NCI-H446 (cell line): ENCODE data around the gene MAD1L1.
"Not testable (repeated sequence)": the region's sequence is repeated elsewhere in the genome, so short reads cannot be mapped to it uniquely, and the experiment has no call there.

Source experiments
- DNase-seq, 2 experiments: peaks; one replicate each; lab custom pipeline; 2025; lab: John Stamatoyannopoulos, UW

Gene MAD1L1

DNA sequence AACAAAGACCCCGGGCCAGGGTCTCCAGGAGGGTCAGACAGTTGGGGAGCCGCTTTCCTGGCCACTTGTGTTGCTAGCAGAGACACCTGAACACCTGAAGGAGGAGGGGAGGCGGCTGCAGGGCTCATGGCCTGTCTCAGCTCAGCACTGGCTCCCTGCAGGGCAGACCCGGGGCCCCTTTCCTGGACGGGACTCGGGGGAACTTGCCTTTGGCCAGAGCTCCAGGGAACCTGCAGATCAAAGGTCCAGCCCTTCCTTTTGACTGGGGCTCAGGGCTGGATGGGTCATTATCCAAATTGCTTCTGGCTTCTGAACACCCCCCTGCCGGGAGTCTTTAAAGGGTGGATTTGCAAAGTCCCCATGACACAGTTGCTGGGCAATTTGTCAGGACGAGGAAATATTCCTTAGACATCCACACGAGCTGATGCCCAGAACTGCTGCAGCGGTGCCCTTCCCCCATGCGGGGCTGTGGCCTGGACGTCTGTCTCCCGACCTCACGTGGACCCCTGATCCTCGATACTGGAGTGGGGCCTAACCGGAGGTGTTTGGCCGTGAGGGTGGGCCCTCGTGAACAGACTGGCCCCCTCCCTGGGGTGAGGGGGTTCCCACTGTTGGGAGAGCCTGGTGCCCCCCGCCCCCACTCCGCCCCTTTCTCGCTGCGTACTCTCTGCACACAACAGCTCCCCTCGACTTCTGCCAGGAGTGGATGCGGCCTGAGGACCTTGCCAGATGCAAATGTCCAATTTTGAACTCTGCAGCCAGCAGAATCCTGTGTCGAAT lies 368.4 kb downstream of the MAD1L1 start:
- no peak for DNase-seq

DNA sequence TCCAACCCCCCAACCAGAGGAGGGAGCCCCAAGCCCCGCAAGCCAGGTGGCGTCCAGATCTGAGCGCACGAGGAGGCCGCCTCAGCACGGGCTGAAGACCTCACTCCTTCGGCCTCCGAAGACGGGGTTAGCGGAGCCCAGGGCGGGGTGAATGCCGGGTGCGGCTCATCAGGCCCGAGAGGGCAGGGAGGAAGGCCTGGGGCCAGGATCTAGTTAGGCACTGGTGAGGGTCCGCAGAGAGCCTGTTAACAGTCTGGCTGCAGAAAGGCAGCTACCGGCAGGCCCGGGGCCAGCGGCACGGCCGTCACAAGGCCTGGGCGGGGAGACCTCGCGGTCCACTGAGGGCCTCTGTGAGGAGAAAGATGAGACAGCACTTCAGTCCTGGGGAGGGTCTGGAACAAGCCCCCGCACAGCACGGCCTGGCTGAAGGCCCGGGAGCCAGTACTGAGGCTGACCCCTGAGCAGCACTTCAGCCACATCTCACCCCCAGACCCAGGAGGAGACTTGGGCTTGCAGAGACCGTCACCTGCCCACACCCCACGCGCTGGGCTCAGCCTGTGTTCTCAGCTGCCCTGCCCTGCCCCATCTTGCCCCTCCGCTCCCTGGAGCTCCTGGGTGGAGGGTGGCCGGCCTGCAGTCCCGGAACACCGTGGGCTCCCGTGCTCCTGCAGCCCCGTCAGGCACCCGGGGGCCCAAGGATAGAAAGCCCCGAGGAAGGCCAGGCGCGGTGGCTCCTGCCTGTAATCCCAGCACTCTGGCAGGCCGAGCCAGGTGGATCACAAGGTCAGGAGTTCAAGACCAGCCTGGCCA lies 369.4 kb downstream of the MAD1L1 start:
- DNase-seq: no peak

DNA sequence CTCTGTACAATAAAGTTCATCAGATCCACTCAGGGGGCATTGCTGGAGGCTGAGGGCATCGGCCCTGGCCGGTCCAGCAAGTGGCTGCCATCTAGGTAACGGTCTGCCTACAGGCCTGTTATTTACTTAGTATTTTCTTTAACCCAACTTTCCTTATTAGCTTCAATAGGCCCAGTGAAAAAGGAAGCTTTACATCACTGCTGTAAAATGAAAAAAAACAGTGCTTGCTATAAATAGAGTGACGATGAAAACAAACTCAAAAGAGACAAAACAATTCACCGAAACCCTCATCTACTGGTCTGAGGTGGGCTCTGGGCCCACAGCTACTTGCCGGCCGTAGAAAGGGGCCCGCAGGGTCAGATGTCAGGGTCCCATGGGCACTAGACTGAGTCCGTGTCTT lies 370.2 kb downstream of the MAD1L1 start:
- no peak for DNase-seq

DNA sequence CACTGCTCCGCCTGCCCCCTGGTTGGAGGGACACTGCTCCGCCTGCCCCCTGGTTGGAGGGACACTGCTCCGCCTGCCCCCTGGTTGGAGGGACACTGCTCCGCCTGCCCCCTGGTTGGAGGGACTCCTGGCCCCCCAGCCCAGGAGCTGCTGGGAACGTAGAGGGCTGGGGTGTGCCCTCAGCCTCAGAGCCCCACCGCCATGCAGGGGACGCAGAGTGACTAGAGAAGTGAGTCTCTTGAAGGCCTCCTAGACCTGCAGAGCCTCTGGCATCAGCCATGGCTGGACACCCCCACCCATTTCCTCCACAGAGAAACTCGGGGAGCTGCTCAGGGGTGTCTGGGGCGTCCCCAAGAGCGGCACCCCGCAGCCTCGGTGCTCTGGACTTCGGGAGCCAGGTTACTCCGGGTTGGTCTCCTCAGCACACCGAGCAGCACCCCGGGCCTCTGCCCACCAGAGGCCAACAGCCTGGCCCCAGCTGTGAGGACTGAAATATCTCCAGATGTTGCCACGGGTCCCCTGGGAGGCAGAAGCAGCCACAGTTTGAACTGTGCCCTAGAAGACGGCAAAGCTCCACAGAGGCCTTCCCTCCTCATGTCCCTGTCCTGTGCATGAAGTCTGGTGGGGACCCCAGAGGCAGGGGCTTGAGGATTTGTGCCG lies 370.8 kb downstream of the MAD1L1 start:
- no peak for DNase-seq

DNA sequence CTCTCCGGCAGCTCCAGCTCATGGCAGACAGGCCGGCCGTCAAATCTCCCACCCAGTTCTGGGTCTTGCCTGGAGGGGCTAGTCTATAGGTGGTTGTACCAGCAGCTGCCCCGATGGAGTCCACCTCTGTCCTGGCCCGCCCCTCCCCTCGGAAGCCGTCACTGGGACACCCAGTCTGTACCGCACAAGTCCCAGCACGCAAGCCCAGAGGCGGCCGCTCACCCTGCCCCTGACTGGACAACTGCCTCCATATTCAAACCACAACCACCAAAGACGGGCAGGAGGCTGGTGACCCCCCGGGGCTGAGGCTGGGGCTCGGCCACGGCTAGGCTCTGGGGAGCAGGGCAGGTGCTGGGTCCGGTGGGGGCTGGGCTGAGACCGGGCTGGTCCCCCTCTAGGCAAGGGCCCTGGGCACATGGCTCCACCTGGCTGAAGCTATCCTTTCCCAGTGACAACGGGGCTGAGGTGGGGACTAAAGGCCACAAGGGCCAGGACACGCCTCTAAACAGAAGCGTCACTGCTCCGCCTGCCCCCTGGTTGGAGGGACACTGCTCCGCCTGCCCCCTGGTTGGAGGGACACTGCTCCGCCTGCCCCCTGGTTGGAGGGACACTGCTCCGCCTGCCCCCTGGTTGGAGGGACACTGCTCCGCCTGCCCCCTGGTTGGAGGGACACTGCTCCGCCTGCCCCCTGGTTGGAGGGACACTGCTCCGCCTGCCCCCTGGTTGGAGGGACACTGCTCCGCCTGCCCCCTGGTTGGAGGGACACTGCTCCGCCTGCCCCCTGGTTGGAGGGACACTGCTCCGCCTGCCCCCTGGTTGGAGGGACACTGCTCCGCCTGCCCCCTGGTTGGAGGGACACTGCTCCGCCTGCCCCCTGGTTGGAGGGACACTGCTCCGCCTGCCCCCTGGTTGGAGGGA lies 371.6 kb downstream of the MAD1L1 start:
- DNase-seq: not testable (repeated sequence)

DNA sequence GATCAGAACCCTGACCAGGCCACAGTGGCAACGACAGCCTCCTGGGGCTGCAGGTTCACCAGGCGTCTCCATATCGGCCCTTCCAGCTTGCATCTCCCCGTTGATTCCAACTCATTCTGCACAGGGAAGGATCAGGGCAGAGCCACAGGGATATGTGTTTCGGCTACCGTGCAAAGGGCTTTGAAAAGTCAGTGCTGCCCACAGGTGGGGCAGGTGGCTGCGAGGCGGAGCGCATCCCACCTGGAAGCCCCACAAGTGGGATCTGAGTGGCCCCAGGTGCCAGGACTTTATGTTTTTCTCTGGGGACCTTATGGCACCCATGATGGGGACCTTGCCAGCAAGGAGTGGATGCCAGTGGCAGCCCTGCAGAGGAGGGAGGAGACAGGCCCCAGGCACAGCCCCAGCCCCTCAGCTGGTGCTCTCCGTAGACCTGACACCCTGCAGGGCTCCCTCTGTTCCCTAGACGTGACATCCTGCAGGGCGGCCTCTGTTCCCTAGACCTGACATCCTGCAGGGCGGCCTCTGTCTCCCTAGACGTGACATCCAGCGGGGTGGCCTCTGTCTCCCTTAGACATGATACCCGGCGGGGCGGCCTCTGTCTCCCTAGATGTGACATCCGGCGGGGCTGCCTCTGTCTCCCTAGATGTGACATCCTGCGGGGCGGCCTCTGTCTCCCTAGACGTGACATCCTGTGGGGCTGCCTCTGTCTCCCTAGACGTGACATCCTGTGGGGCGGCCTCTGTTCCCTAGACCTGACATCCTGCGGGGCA lies 373.3 kb downstream of the MAD1L1 start:
- DNase-seq: no peak

DNA sequence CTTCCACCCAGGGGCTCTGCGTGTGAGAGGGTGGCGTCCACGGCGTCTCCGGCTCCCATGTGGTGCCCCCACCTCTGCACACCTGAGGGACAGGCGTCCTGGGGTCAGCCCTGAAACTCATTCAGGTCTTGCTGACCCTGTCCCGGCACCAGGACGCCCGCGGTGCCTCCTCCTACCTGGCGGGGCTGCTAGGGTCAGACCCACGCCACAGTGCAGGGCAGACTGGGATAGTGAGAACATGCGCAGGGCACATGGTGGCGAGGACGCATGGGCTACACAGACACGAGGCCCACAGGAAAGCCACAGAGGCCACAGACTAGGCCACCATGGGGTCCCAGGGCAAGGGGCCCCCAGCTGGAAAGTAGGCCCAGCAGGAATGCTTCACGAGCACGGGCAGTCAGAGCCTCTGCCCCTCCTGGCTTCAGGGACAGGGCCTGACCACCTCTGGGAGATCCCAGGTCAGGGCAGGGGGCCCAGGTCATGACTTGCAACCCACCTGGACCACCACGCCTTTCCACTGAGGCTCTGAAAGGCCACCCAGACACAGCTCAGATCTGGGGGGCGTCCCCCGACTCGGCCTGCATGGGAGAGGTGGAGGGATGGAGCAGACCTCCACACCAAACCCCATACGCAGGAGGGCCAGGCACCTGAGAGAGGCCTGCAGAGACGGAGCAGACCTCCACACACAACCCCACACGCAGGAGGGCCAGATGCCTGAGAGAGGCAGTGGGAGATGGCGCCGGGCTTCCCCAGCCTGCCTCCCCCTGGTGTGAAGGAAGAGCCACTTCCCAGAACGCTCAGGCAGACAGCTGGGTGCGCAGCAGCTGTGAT lies 374.1 kb downstream of the MAD1L1 start:
- DNase-seq: no peak

DNA sequence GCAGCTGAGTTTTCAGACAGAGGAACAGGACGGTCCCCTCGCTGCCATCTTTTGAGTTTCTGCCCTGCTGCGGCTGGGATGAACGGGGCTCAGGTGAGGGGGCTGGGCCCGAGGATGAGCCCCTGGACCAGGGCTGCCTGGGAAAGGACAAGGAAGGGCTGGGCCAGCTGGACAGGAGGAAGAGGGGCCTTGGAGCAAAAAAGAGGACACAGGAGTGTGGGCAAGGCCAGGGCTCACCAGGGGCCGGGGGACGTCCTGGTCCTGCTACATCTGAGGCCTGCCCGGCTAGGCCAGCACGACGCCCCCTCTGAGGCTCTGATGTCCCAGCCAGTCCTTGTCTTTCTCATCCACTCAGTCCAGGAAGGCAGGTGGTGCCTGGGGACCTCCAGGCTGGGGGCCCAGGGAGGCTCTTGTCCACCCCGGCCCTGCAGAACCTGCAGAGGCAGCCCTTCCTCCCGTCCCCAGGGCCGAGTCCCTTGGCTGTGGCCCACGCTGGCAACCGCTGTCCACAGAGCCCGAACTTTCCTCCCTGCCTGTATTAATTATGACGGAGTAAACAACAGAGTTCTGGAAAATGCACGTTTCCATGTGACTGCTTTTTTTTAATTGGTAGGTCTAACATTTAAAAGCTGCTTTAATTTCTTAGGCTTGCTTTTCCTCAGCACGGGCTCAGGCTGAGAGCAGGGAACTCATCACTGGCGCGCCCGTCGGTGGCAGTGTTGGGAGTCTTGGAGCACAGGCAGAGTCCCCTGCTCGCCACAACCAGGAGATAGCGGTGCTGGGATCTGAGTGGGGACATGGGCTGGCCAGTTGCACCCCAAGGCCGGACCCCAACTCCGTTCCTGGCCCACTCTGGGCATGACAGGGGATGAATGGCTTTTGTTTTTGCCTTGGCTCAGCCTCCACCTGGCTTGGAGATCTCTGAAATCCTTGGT lies 375.0 kb downstream of the MAD1L1 start:
- DNase-seq: no peak

DNA sequence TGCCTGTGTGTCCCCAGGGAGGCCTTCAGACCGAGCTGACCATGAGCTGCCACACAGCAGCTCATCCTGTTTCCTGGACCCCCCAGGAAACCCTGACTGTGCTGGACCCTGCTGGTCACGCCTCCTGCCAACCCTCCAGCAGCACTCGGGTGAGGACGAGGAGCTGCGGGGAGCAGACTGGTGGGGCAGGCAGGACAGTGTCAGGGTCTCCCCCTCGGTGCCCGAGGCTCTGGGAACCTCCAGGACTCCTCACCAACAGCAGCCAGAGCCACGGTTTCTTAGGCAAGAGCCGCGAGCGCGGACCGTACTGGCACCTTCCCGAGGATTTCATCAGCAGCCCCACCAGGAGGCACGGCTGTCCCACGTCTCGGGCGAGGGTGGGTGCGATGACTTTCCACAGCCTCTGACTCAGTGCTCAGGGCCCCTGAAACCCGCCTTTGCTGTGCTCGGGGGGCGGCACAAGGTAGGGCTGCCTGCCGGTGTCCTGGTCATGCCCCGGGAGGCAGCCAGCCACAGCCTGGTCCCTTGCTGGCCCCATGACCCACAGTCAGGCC lies 375.8 kb downstream of the MAD1L1 start:
- no peak for DNase-seq

DNA sequence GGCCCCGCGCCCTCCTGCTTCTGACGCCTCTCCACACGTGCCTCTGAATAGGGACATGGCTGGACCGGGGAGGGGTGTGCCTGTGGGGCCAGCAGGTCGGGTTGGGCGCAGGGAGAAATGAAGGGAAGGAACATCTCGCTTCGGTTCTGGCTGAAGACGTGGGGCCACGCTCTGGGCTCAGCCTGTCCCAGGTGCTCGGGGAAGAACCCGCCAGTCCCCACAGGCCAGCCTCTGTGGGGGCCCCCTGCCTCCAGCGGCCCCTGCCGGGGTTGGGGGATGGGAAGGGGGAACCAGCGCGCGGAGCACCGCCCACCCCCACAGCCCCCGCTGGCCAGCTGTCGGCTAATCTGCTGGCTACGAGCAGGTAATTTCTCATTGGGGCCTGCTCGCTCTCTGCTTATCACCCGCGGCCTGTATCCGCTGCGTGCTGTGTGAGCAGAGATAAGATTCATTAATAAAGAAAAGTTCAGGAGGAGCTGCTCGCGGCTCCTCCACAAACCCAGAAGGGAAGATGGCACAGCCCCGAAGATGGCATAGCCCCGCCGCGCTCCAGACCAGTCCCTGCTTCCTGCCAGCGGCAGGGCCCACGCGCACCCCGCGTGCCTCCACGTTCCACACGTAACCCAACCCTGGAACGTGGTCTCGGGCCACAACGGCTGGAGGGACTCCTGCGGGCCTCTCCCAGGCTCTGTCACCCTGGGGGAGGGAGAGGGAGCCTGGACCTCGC lies 376.4 kb downstream of the MAD1L1 start:
- DNase-seq: no peak

DNA sequence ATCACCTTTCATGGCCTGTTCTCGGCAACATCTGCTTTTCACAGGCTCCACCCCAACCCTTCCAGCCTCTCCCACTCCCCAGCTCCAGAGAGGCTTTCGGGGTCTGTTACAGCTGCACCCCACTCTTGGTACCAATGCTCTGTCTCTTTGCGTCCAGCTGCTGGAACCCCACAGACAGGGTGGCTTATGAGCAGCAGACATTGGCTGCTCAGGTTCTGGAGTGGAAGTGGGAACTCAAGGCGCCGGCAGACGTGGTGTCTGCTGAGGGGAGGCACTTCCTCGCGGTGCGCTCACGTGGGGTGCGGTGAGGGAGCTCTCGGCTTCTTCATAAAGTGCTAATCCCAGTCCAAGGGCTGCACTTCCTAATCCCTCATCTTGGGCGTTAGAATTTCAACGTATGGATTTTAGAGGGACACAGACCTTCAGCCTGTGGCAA lies 377.0 kb downstream of the MAD1L1 start:
- no peak for DNase-seq

DNA sequence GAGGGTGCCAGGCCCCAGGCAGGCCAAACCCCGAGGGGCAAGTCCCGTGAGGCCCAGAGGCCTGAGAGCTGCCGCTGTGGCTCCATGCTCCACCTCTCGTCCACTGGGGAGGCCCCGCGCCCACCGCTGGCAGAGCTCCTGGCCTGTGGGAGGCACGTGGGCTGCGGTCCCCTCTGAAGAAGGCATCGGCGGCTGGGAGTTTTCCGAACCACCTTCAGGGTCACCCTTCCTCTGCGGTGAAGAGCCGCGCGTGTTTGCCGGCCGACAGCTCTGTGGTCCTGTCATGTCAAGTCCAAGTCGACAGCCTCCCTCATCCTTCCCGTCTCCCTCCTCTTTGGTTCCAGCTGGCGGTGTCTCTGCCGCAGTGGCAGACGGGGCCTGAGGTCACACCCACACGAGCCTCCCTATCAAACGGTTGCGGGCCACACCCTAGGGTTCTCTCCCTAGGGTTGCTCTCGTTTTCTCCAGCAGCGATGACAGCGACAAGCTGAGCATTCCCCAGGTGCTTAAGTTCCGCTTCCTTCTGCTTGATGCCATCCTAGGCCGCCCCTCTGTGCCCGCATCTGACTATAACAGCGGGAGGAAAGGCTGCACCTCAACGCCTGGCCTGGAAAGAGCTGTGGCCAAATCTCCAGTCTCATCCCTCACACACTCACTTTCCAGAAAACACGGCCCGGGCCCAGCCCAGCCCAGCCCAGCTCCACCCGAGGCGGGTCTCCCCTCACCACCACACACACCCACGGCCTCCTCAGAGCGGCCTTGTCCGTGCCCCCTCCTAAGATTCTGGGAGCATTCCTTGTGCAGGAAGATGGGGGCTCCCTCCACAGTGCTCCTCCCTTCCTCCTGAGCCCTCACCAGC lies 377.6 kb downstream of the MAD1L1 start:
- DNase-seq: no peak

DNA sequence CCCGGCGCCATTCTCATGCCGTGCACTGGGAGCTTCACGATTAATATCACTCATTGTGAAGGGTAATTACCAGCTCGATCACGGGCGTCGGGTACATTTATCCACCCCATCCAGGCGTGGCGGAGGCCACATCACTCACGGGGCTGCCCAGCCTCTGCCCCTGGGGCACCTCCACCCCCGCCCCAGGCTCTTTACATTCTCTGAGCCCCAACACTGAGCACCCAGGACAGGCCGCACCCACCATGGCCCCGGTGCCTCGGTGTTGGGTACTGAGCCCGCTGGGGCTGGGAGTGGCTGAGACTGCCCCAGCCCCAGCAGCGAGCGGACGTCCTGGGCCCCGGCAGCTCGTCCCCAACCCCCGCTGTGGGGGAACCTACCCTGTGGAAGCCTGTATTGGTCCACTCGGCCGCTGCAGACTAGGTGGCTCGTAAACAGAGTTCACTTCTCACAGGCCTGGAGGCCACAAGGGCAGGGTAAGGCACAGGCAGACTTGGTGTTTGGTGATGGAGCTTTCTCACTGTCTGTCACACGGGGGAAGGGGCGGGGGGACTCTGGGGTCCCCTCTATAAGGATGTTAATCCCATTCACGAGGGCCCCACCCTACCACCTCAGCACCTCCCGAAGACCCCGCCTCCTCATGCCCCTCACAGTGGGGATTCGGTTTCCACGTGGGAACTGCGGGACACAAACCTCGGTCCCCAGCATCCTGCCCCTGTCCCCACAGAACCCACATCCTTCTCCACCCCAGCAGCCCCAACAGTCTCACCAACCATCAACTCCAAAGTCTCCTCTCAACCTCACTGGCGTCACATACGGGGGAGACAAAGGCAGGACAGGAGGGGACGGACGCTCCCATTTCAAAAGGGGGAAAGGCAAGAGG lies 378.5 kb downstream of the MAD1L1 start:
- no peak for DNase-seq

DNA sequence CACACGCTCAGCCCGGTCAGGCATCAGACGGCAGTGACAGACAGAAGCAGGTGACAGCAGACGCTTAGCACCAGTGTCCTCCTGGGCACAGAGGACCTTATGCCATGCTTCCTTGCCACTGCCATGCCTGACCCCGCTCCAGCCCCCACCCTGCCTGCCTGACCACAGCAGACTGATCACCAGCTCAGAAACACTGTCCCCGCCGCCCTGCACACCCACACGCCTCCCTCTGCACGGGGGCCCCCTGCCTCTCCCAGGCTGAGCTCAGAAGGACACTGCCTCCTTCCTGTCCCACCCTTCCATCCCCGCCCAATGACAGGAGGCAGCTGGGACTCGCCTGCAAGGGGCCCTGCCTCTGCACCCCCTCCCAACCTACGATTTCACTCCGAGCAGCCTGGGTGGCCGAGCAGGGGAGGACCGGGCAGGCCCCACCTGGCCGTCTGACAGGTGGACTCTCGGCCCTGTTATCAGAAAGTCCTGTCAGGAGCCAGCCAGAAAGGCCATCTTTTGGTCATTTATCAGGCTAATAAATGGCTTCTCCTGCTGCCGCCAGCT lies 379.2 kb downstream of the MAD1L1 start:
- DNase-seq: no peak
